DMS153 (cell line): ENCODE data around the gene MAMLD1.
"Not testable (repeated sequence)": the region's sequence is repeated elsewhere in the genome, so short reads cannot be mapped to it uniquely, and the experiment has no call there.

Experiments used
- DNase-seq: peaks from one replicate; lab custom pipeline; 2025; lab: John Stamatoyannopoulos, UW

MAMLD1 gene

DNA sequence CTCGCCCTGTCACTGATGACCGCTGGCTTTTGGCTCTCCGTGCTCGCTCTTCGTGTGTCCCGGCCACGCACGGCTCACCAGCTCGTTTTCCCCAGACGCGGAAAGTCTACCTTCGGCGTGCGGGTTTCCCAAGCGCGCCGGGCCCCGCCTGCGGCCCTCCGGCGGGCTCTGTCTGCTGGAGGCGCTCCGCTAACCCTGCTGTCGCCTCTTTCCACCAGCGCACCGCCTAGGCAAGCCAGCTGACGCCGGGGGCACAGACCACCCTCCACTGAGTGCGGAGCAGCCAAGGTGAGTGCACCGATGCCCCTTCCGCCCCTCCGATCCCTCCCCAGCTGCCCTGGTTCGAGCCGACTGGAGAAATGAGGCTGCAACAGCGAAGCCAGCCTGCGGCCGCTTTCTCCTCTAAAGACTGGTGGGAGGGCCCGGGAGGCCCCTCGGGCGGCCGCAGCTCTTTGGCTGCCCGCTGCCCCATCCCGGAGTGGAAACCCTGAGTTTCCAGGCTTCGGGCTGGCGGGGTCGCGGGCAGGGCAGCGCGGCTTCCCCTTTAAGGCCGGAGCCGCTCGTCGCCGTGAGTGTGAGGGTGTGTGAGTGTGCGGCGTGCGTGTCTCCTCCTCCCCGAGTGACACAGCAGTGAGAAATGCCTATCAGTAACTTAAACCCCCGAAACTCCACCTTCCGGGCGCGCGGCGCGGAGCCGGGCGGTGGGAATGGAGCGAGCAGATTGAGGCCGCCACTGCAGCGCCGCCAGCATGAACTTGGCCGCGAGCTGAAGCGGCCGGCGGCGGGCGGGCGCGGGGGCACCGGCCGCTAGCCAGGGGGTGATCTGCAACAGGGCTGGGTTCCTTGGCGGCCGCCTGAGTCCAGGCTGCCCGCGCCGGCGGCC lies at the start of gene MAMLD1:
TSS of gene MAMLD1 (plus strand) at position 719 of the 883 bp plus-strand sequence. CDS start 82,200 bp downstream, outside the sequence.
- no peak for DNase-seq

DNA sequence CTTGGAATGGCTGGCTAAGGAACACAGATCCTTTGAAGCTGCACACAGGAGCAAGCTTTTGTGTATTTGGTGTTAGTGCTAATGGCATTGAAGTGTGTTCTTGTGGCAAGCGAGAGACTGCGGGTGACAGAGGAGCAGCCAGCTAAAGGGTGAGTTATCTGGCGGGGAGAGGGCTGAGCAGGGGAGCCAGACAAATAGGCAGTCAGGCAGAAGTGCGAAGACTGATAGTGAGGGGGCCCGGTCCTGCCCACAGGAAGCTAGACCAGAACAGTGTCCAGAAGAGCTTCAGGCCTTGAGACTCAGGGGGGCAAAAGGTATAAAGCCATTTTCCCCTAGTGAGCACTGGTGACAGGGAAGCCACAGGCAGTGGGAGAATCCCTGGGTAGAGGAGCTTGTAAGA lies 49.6 kb upstream of the MAMLD1 start:
- no peak for DNase-seq

DNA sequence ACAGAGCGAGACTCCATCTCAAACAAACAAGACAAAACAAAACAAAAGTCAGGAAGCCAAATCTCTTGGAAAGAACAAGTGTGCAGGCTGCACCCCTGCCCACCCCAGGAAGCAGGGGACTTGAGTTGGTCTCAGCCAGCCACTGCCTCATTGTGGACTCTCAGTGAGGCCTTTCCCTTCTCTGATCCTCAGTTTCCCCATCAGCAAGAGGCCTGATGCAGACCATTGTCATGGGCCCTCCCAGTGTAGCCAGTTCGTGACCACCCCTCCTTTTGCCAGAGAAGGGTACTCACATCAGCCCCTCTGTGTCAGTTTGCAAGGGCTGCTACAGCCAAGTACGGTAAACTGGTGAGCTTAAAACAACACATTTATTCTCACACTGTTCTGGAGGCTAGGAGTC lies 48.9 kb upstream of the MAMLD1 start:
- DNase-seq, result no peak

GRCh38 chrX:150316564-150316963 lies 46.6 kb upstream of the MAMLD1 start:
- no peak for DNase-seq

DNA sequence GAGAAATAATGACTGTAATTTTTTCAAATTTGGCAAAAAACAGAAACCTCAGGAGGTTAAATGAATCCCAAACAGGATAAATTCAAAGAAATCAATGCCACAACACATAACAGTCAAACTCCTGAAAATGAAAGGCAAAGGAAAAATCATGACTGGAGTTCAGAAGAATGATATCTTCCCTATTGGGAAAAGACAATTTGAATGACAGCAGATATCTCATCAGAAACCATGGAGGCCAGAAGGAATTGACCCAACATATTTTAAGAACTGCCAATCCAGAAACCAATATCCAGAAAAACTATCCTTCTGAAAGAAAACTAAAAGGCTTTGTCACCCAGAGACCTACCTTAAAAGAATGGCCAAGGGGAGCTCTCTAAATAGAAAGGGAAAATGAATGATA lies 40.1 kb upstream of the MAMLD1 start:
- DNase-seq, result no peak

- DNase-seq, result no peak
These were observed 38.9 kb upstream of the MAMLD1 start for GRCh38 chrX:150324035-150324728.

DNA sequence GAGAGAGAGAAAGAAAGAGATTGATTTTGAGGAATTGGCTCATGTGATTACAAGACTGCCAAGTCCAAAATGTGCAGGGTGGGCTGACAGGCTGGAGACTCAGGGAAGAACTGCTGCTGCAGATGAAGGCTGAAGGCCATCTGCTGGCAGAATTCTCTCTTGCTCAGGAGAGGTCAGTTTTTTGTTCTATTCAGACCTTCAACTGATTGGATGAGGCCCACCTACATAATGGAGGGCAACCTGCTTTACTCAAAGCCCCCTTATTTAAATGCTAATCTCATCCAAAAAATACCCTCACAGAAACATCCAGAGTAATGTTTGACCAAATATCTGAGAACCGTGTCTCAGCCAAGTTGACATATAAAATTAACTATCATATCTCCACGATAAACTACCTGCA lies 38.2 kb upstream of the MAMLD1 start:
- DNase-seq, result no peak

DNA sequence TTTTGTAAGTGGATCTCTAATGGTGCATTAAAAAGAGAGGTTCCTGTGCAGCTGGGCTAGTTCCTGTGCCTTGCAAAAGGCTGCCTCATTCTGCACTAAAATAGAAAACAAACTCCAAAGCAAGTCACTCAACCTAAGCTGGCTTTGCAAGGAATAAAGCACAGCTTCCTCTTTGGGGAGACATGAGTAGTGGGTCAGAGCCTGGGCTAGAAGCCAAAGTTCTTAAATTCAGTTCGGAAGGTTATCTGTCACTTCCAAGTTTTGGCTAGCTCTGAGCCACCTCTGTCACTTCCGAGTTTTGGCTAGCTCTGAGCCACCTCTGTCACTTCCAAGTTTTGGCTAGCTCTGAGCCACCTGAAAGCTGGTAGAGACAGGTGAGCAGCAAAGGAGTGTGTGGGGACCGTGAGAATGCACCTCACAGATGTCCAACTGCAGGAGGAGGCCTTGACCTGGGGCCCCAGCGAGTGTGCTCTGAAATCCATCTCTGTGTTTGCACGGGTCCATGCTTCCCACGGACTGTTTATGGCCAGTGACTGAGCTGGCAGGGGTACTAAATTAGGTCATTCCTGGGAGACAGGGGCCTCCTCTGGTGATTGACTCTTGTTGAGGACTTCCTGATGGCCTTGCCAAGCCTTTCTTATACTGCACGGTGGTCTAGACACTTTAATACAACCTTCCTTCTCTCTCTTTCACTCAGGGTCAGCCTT lies 36.4 kb upstream of the MAMLD1 start:
- DNase-seq, result no peak

- no peak for DNase-seq
These were observed 33.8 kb upstream of the MAMLD1 start for GRCh38 chrX:150329282-150329681.

DNA sequence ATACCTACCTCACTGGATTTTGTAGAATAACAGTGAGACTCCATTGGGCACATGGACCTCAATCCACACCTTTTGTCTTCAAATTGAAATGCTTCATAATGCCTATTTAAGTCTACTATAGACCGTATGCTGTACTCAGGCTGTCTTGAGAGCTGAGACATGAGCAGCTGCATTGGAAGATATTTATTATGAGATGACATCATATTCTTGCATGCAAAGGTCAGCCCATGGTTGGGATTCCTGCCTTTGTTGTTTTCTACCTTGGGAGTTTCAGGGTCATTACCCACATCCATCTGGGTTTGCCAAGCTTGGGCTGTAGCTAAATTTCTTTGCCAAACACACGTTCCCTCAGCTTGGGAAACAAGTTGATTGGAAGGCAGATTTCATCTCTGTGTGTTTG lies 33.2 kb upstream of the MAMLD1 start:
- DNase-seq, result no peak

GRCh38 chrX:150332023-150332422 lies 31.1 kb upstream of the MAMLD1 start:
- DNase-seq, result no peak

GRCh38 chrX:150334100-150334499 lies 29.0 kb upstream of the MAMLD1 start:
- no peak for DNase-seq

DNA sequence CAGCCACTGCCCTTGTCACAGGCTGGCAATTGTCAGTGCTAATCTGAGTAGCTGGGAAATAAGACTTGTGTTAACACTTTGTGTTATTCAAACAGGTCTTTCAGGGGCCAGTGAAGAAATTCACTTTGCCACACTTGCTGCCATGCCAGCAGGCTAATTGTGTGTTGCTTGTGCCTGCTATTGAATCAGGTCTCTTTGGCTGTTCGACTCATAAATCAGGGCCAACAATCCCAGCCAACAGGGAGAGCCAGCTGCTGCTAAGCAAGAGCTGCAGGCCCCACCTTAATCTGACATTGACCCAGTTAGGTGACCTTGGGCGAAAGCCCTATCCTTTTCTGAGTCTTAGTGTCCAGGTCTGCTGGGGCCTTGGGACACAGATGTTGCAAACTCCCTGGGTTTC lies 28.1 kb upstream of the MAMLD1 start:
- DNase-seq, result no peak

- DNase-seq, result no peak
These were observed 26.1 kb upstream of the MAMLD1 start for GRCh38 chrX:150337026-150337425.

- no peak for DNase-seq
These were observed 25.6 kb upstream of the MAMLD1 start for GRCh38 chrX:150337536-150337935.

DNA sequence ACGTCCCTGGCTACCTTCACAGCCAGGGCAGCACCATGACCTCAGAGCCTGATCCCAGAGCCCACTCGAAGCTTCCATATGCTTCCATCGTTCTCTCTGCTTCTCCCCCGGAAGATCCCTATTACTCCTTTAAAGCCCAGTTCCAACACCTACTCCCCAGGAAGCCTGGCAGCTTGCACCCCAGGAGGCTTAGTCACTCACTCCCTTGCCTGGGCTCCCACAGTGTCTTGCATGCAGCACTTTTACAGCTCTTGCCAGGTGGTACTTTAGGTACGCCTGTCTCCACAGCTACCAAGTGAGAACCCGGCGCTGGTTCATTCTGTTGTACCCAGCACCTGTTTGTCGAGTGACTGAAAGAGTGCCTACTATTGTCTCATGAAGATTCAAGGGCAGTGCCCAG lies 24.5 kb upstream of the MAMLD1 start:
- DNase-seq, result no peak

GRCh38 chrX:150339736-150340135 lies 23.4 kb upstream of the MAMLD1 start:
- no peak for DNase-seq

DNA sequence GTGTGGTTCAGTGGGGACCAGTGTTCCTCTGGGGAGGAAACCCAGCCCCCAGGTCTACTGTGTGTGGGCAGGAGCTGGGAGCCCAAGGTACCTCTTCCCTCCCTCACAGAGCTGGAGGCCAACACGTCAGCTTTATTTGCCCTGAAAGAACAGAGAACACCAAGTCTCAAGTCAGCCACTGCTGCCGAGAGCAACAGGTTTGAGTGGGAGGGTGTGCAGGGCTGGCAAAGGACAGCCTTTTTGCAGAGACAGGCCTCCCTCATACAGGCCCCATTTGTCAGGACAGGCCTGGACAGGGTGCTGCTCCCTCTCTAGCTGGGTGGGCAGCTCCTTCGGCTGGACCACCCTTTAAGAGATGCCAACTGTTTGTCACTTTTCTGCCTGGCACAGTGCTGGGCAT lies 22.8 kb upstream of the MAMLD1 start:
- not testable (repeated sequence) for DNase-seq

DNA sequence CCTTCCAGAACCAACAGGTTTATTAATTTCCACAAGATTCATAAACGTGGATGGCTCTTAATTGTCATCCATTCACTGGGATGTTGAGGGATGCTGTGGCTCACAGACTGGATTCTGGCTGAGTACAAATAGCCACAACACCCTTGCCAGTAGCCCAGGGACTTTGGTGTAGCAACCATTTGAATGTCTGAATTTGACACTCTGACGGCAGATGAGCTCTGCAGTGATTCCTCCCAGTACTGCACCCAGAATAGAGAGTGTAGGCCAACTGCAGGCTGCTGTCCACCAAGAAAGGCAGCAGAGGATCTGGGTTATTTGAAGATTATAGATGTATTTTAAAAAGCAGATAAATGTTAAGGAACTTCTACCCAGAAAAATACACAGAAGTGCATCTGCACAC lies 15.6 kb upstream of the MAMLD1 start:
- DNase-seq, result no peak

DNA sequence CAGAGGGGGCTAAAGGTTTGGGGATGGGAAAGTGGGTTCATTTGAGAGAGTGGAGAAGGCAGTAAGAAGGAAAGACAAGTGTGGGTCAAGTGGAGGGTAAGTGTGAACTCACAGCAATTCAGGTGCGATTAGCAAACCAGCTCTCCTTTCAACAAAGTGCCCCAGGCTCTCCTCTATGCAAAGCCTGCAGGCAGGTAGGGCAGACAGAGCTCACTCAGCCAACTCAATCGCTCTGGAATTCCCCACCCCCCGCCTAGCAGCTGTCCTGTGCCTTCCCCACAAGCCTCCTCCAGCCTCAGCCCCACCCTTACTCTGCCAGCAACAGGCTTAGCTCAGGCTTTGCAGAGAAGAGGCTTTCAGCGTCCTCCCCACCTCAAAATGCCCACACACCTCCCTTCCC lies 14.8 kb upstream of the MAMLD1 start:
- no peak for DNase-seq

DNA sequence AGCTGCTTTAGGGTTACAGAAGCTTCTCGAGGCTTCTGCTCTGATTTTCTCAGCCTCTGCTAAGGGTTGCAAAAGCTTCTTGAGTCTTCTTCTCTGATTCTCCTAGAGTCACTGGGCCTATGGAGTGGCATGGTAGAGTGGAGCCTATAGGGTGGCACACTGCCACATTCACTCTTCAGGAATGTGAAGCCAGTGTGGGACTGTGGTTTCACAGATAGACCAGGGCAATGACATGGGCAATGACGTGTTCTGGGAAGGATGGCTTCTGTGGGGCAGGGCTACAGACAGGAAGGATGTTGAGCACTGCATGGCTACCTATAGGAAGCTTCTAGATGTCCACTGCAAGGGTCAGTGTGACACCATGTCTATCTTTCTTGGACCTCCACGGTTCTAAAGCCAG lies 11.0 kb upstream of the MAMLD1 start:
- DNase-seq, result no peak

DNA sequence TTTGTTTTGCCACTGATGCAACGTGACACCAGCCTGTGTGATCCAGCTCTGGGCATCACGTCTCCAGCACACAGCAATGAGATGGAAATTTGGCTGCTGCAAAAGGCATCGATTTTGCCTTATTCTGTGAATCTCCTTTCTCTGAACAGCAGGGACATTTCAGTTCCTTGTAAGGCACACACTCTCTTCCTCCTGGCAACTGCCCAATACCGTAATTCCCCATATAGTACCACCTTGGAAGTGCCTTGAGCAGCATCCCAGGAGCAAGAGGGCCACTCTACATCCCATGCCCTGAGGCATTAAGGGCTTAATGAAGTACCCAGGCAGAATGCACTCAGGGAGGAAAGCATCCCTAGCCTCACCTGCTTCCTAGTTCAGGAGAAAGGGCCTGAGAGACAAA lies 10.5 kb upstream of the MAMLD1 start:
- no peak for DNase-seq

GRCh38 chrX:150355913-150356312 lies 7.2 kb upstream of the MAMLD1 start:
- no peak for DNase-seq
